Skeletal muscle cell (primary cell): ENCODE results near the gene ASPHD2.

Experiments used
- DNase-seq: peaks from one replicate; pipeline ENCODE4 v3.0.0-alpha.2; 2010; ENCODE audit warnings: low read depth
- H3K4me3 ChIP-seq: 2 replicates; pipeline ENCODE4 v1.5.1; 2011; ENCODE audit warnings: low read depth, mild to moderate bottlenecking, control low read depth, low read length, moderate library complexity

ASPHD2 gene

GRCh38 chr22:26463101-26463661 lies 34.1 kb downstream of the ASPHD2 start:
- peak; percentile 41 for DNase-seq
- H3K4me3 ChIP-seq = no peak overlapping the region

GRCh38 chr22:26463688-26464087 lies 34.6 kb downstream of the ASPHD2 start:
- no peak for DNase-seq
- no peak overlapping the region for H3K4me3 ChIP-seq

DNA sequence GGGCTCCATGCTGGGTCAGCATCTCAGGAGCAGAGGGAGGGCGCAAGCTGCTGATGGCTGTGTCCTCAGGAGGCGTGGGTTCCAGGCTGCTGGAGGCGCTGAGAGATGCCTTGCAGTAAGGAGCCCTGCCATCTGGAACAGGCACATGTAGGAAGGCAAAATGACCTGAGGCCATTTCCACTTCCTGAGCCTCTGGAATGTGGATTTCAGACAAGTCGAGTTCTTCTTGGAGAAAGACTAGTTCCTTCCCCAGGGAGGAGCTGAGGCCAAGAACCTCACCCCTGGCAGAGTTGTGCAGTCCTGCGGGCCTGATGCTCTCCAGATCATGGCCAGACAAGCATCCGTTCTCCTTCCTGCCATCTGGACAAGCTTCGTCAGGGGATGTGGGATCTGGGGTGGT lies 35.3 kb downstream of the ASPHD2 start:
- no peak for DNase-seq
- no peak overlapping the region for H3K4me3 ChIP-seq

DNA sequence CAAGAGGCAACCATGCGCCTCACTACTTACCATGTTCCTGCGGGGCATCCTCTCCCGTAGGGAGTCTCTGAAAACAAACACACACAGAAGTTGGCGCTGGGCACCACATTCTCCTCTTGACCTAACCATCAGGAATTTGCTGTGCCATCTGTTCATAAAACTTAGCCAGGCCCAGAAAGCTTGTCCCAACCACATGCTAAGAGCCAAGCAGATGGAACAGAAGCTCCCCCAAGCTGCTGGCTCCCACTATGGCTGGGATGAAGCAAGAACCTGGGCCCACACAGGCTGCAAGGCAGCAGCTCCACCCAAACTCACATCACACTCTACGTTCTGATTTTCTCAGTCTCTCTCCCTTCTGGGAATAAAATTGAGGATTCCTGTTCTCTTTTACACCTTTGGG lies 37.1 kb downstream of the ASPHD2 start:
- DNase-seq = no peak
- no peak overlapping the region for H3K4me3 ChIP-seq

DNA sequence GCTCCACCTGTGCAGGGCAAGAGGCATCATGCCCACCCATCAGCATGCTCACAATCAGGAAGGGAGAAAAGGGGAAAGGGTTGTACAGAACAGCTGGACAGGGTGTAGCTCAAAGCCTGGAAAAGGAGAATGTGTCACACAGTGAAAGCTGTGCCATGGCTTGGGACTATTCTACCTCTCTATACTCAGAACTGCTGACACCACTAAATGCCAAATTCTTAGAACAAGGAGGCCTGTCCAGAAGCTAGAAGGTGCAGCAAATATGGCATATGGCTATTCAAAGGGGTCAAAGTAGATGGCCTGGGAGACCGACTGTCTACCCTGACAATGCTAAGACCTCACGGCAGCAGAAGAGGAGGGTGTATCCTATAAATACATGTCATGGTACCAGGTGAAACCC lies 41.7 kb downstream of the ASPHD2 start:
- no peak overlapping the region for H3K4me3 ChIP-seq
- DNase-seq = no peak

DNA sequence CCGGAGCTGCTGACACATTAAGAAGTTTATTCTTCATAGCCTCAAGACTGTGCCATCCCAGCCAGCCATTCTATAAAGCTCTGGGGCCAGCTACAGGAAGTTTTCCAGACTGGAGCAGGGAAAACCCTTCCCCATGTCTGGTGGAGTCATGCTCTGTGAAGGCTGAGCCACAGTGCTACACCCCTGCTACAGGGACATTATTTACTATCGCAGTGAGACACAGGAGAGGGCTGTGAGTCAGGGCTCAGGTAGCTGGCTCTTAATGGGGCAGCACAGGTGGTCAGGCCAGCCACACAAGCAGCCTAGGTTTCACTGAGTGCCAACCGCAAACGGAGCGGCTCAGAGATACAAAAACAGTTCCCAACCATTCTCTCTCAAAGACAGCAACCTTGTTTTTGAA lies 42.5 kb downstream of the ASPHD2 start:
- H3K4me3 ChIP-seq = no peak overlapping the region
- DNase-seq = peak; percentile 59

DNA sequence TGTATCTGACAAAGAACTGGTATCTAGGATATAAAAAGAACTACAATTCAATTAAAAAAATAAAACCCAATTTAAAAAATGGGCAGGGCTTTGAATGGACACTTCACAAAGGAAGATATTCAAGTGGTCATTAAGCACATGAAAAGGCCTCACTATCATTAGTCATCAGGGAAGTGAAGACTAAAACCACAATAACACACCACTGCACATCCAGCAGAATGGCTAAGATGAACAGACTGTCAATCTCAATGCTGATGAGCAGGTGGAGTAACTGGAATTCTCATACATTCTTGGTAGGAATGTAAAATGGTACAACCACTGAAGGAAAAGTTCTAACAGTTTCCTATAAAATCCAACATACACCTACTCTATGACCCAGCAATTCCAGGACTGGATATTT lies 45.6 kb downstream of the ASPHD2 start:
- DNase-seq = no peak
- H3K4me3 ChIP-seq = no peak overlapping the region

GRCh38 chr22:26476705-26477340 lies 47.8 kb downstream of the ASPHD2 start:
- no peak overlapping the region for H3K4me3 ChIP-seq
- no peak for DNase-seq

- no peak for DNase-seq
Observed at GRCh38 chr22:26477341-26477731, 48.3 kb downstream of the ASPHD2 start.

GRCh38 chr22:26479043-26479791 lies 50.2 kb downstream of the ASPHD2 start:
- no peak for DNase-seq
- no peak overlapping the region for H3K4me3 ChIP-seq

More at GRCh38 chr22:26477341-26477731, 48.3 kb downstream of the ASPHD2 start:
- no peak overlapping the region for H3K4me3 ChIP-seq

GRCh38 chr22:26479792-26480610 lies 50.9 kb downstream of the ASPHD2 start:
- no peak overlapping the region for H3K4me3 ChIP-seq
- no peak for DNase-seq

DNA sequence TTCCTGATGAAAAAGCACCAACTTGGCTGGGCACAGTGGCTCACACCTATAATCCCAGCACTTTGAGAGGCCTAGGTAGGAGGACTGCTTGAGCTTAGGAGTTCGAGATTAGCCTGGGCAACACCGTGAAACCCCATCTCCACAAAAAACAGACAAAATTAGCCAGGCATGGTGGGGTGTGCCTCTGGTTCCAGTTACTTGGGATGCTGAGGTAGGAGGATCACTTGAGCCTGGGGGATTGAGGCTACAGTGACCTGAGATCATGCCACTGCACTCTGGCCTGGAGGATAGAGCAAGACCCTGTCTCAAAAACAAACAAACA lies 51.5 kb downstream of the ASPHD2 start:
- no peak for DNase-seq
- no peak overlapping the region for H3K4me3 ChIP-seq

- no peak for DNase-seq
- H3K4me3 ChIP-seq = no peak overlapping the region
Observed at GRCh38 chr22:26481112-26481693, 52.1 kb downstream of the ASPHD2 start.

DNA sequence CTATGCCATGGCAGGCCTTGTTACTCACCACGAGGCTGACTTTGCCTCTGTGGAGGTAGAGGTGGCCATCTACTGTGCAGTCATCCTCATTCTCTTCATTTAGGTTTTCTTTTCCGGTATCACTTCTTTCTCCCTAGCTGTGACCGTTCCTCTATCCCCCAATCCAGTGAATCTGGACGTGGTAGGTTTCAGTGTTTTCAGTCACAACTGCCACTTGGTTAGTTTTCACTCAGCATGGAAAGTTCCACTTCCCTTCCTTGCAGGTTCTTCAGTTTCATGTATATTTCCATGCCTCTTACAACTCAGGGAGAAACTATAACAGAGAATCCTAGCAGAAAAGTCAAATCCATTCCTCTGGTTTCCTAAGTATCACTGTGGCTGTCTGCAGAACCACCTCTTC lies 52.6 kb downstream of the ASPHD2 start:
- H3K4me3 ChIP-seq = no peak overlapping the region
- DNase-seq = no peak

GRCh38 chr22:26482161-26482560 lies 53.1 kb downstream of the ASPHD2 start:
- DNase-seq = no peak
- H3K4me3 ChIP-seq = no peak overlapping the region

DNA sequence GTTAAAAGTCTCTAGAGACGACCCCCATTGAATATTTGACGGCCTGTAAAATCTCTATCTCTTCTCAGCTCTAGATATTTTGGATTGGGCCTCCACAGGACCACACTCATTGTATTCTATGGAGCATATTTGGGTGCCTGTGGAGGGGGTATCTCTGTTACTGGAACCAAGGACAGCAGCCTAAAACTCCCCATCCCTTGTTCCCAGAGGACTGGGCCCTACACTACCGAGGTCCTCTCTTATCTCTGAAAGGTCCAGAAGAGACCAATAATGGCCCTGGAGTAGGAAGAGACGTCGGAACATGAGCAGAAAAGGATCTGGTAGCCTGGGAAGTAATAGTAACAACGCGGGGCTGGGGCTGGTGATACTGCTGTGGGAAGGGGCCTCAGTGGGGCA lies 54.0 kb downstream of the ASPHD2 start:
- peak overlapping the region; percentile 93 for H3K4me3 ChIP-seq
- DNase-seq = no peak

- peak; percentile 66 for DNase-seq
- peak within 1 kb of the TSS; percentile 93 for H3K4me3 ChIP-seq
Observed at GRCh38 chr22:26483439-26484359, 54.6 kb downstream of the ASPHD2 start, which contains the start of the genes HPS4 and SRRD. Gene HPS4, minus strand, starts transcription at chr22:26483783. Its CDS starts 2,021 bp downstream, at chr22:26481762. Gene SRRD, plus strand, starts transcription at chr22:26483877. Its CDS starts 14 bp downstream, at chr22:26483891.

GRCh38 chr22:26484360-26484706 lies 55.3 kb downstream of the ASPHD2 start:
- DNase-seq = no peak
- H3K4me3 ChIP-seq = peak overlapping the region; percentile 93

DNA sequence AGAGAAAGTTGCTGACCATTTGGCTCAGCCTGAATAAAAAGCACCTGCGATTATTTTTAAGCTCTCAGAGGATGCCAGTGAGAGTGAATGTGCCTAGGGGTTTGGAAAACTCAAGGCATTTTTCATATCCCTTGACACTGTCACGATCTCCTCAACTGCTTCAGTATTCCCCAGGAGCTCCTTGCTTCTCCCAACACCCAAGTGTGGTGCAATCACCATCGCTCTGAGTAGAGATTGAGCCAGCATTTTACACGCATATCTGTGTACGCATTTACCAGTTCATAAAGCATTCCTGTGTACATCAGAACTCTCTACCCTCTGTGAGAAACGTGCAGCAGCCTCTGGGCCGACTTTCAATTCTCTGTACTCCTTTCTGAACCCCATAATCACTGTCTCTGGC lies 56.0 kb downstream of the ASPHD2 start:
- no peak for DNase-seq
- H3K4me3 ChIP-seq = no peak overlapping the region
